Measurements from ENCODE around the gene OSBPL7.
"Not testable (repeated sequence)": the region's sequence is repeated elsewhere in the genome, so short reads cannot be mapped to it uniquely, and the experiment has no call there.

The OSBPL7 gene

DNA sequence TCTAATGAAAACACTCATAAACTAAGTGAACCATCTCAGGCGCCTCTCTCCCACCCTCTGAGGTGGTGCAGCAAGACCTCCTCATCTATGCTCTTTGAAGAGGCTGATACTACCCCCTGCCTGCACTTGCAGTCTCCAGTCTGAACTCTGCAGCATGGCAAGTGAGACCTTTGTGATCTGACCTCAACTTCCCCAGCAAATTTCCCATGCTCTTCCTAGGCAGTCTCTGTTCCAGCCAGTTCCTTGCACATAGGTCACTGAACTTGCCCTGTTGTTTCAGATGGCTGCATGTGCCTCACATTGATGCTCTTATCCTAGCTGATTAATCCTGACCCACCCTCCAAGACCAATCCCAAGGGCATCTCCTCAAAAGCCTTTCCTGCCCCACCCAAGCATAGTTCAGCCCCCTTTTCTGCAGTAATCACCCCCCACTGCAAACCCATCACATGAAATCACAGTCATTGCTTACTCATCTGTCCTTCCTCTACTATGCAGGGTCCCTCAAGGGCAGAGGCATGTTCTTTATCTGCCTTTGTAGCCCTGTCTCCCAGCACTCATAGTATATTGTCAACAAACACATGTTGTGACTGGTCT lies 46.5 kb downstream of the OSBPL7 start:
- H3F3A ChIP-seq (ENCODE audit: insufficient read depth, low read length) = no peaks in the 10 kb centered on the region
- no peaks in the 10 kb centered on the region for H4K20me1 ChIP-seq (ENCODE audit: insufficient read depth, low read length)
- no peak overlapping the region for H3K9ac ChIP-seq (ENCODE audit: low read length)
- H2AFZ ChIP-seq (ENCODE audit: low read length) = no peak overlapping the region
- no peak overlapping the region for H3K4me3 ChIP-seq (ENCODE audit: low read depth, low read length, poor library complexity, severe bottlenecking)
- H3K79me2 ChIP-seq (ENCODE audit: insufficient read depth, low read length) = no peaks in the 10 kb centered on the region
- no peaks in the 10 kb centered on the region for H3K36me3 ChIP-seq (ENCODE audit: insufficient read depth, low read length)
- peaks cover 2% of the 10 kb centered on the region; the same call in 1 of the 2 replicates for H3K27me3 ChIP-seq (ENCODE audit: insufficient read depth, low read length)
- no peak overlapping the region for H3K27ac ChIP-seq (ENCODE audit: low read depth, low read length, poor library complexity, severe bottlenecking)
- TF ChIP-seq EZH2 (IDR thresholded peaks at IDR 0.05; ENCODE audit: borderline replicate concordance, low read length) = no peak
- TF ChIP-seq CTCF (IDR thresholded peaks at IDR 0.05; ENCODE audit: low read length) = no peak
- no peak overlapping the region for H3K4me2 ChIP-seq (ENCODE audit: low read length)
- no peaks in the 10 kb centered on the region for H3K9me2 ChIP-seq (ENCODE audit: low read depth, low read length)
- 0 out of 2 replicates have a peak, but pooled peaks cover 2% of the 10 kb centered on the region for H3K9me3 ChIP-seq (ENCODE audit: low read length)
- H3K4me1 ChIP-seq (ENCODE audit: insufficient read depth, low read length, severe bottlenecking) = no peaks in the 10 kb centered on the region

GRCh38 chr17:47774331-47774730 lies 47.3 kb downstream of the OSBPL7 start:
- Histone ChIP-seq H3F3A (ENCODE audit: insufficient read depth, low read length) (no peaks in the 10 kb centered on the region), H3K27me3 (ENCODE audit: insufficient read depth, low read length) (peaks cover 8% of the 10 kb centered on the region; the same call in 1 of the 2 replicates), H3K36me3 (ENCODE audit: insufficient read depth, low read length) (no peaks in the 10 kb centered on the region), H3K9ac (ENCODE audit: low read length) (no peak overlapping the region), H3K4me1 (ENCODE audit: insufficient read depth, low read length, severe bottlenecking) (no peaks in the 10 kb centered on the region), H3K4me2 (ENCODE audit: low read length) (no peak overlapping the region), H3K27ac (ENCODE audit: low read depth, low read length, poor library complexity, severe bottlenecking) (no peak overlapping the region), H2AFZ (ENCODE audit: low read length) (no peak overlapping the region), H3K79me2 (ENCODE audit: insufficient read depth, low read length) (no peaks in the 10 kb centered on the region), H3K4me3 (ENCODE audit: low read depth, low read length, poor library complexity, severe bottlenecking) (no peak overlapping the region), H3K9me2 (ENCODE audit: low read depth, low read length) (no peaks in the 10 kb centered on the region), H3K9me3 (ENCODE audit: low read length) (0 out of 2 replicates have a peak, but pooled peaks cover 5% of the 10 kb centered on the region), H4K20me1 (ENCODE audit: insufficient read depth, low read length) (no peaks in the 10 kb centered on the region)
- TF ChIP-seq EZH2 (IDR thresholded peaks at IDR 0.05; ENCODE audit: borderline replicate concordance, low read length) (no peak), CTCF (IDR thresholded peaks at IDR 0.05; ENCODE audit: low read length) (no peak)

GRCh38 chr17:47773649-47774048 lies 47.9 kb downstream of the OSBPL7 start:
- H3K4me2 ChIP-seq (ENCODE audit: low read length) = not testable (repeated sequence)
- H3K9me3 ChIP-seq (ENCODE audit: low read length) = peaks cover 11% of the 10 kb centered on the region

More at GRCh38 chr17:47773649-47774048, 47.9 kb downstream of the OSBPL7 start:
- not testable (repeated sequence) for H3K79me2 ChIP-seq (ENCODE audit: insufficient read depth, low read length); H3K4me1 ChIP-seq (ENCODE audit: insufficient read depth, low read length, severe bottlenecking); H4K20me1 ChIP-seq (ENCODE audit: insufficient read depth, low read length); H3F3A ChIP-seq (ENCODE audit: insufficient read depth, low read length); H3K9ac ChIP-seq (ENCODE audit: low read length); H3K9me2 ChIP-seq (ENCODE audit: low read depth, low read length); H3K36me3 ChIP-seq (ENCODE audit: insufficient read depth, low read length); H3K4me3 ChIP-seq (ENCODE audit: low read depth, low read length, poor library complexity, severe bottlenecking); H3K27ac ChIP-seq (ENCODE audit: low read depth, low read length, poor library complexity, severe bottlenecking); H2AFZ ChIP-seq (ENCODE audit: low read length)
- peaks cover 12% of the 10 kb centered on the region; the same call in 1 of the 2 replicates for H3K27me3 ChIP-seq (ENCODE audit: insufficient read depth, low read length)

All from OCI-LY1 (cell line).